A673 (cell line): Measurements from ENCODE around the gene GBA3.

Experiments used
- CTCF ChIP-seq: fragments of 300-800, 200-600 bp; sonication (generic); conservative IDR thresholded peaks from 2 replicates; pipeline ENCODE4 v1.5.1; 2017; ENCODE audit warnings: low read depth, mild to moderate bottlenecking, antibody characterized with exemption, low read length, moderate library complexity, mixed read lengths
- EZH2 ChIP-seq: fragments of 200-600 bp; sonication (generic); IDR thresholded peaks from 2 replicates; pipeline ENCODE4 v1.6.1; 2017; ENCODE audit warnings: borderline replicate concordance, low read depth, mild to moderate bottlenecking, mixed read lengths, antibody characterized with exemption, low read length; ENCODE audit not compliant: poor library complexity, severe bottlenecking

GRCh38 chr4:22686141-22686540 lies 6.6 kb upstream of the GBA3 start:
- TF ChIP-seq CTCF = no peak
- no peak for TF ChIP-seq EZH2
